Mesendoderm (in vitro differentiated cells): ENCODE data around the gene ADGRV1. TPM values are rescaled to one million over a fixed set of nuclear protein-coding genes. Genes with fewer than 3 reads are reported as not detected.

Experiments used
- DNase-seq: peaks from one replicate; pipeline ENCODE4 v3.0.0; 2013
- H2AK5ac ChIP-seq: 2 replicates; pipeline ENCODE4 v1.6.1; 2013; ENCODE audit warnings: low read length, inconsistent platforms
- H2BK120ac ChIP-seq: 2 replicates; pipeline ENCODE4 v1.6.1; 2013; ENCODE audit warnings: low read depth, mild to moderate bottlenecking, low read length, moderate library complexity, mixed read lengths
- H2BK15ac ChIP-seq: replicated peaks from 2 replicates; pipeline ENCODE4 v1.6.1; 2013; ENCODE audit warnings: low read depth, mild to moderate bottlenecking, moderate library complexity
- H2BK5ac ChIP-seq: 2 replicates; pipeline ENCODE4 v1.6.1; 2013; ENCODE audit warnings: low read length, inconsistent platforms
- H3K18ac ChIP-seq: 2 replicates; pipeline ENCODE4 v1.6.1; 2013; ENCODE audit warnings: mild to moderate bottlenecking, low read length, mixed read lengths
- H3K23ac ChIP-seq: one replicate; pipeline ENCODE4 v1.6.1; 2013; ENCODE audit warnings: low read length
- H3K27ac ChIP-seq: 2 replicates; pipeline ENCODE4 v1.5.1; 2013; ENCODE audit warnings: low read depth, mild to moderate bottlenecking, inconsistent platforms, low read length, moderate library complexity
- H3K27me3 ChIP-seq: 2 replicates; pipeline ENCODE4 v1.6.1; 2013; ENCODE audit warnings: low read length, control low read depth, mild to moderate bottlenecking, inconsistent platforms; ENCODE audit not compliant: insufficient read depth, poor library complexity
- H3K36me3 ChIP-seq: 2 replicates; pipeline ENCODE4 v1.6.1; 2013; ENCODE audit warnings: low read length, inconsistent platforms; ENCODE audit not compliant: control insufficient read depth, insufficient read depth
- H3K4ac ChIP-seq: one replicate; pipeline ENCODE4 v1.6.1; 2013; ENCODE audit warnings: low read depth, mild to moderate bottlenecking, low read length, moderate library complexity
- H3K4me1 ChIP-seq: 2 replicates; pipeline ENCODE4 v1.6.1; 2013; ENCODE audit warnings: low read depth, low read length, inconsistent platforms; ENCODE audit not compliant: control insufficient read depth
- H3K4me2 ChIP-seq: 2 replicates; pipeline ENCODE4 v1.6.1; 2013; ENCODE audit warnings: low read length
- H3K4me3 ChIP-seq: 2 replicates; pipeline ENCODE4 v1.5.1; 2013; ENCODE audit warnings: mild to moderate bottlenecking, low read length
- H3K56ac ChIP-seq: one replicate; pipeline ENCODE4 v1.6.1; 2013; ENCODE audit warnings: low read length
- H3K79me1 ChIP-seq: 2 replicates; pipeline ENCODE4 v1.6.1; 2013; ENCODE audit warnings: low read length, inconsistent platforms
- H3K79me2 ChIP-seq: 2 replicates; pipeline ENCODE4 v1.6.1; 2013; ENCODE audit warnings: mild to moderate bottlenecking, low read length; ENCODE audit not compliant: control insufficient read depth, insufficient read depth
- H3K9ac ChIP-seq: 2 replicates; pipeline ENCODE4 v1.6.1; 2013; ENCODE audit warnings: low read length, inconsistent platforms
- H4K5ac ChIP-seq: one replicate; pipeline ENCODE4 v1.6.1; 2013; ENCODE audit warnings: low read length
- H4K8ac ChIP-seq: one replicate; pipeline ENCODE4 v1.6.1; 2013; ENCODE audit warnings: low read depth, mild to moderate bottlenecking, control low read depth, low read length, moderate library complexity
- WGBS: extraction: QIAGEN DNeasy Blood & Tissue Kit; methylation state at CpG from one replicate; pipeline ENCODE4 v1.1.7; 2013; ENCODE audit warnings: low lambda C conversion rate, missing lambda C conversion rate; ENCODE audit not compliant: insufficient coverage; ENCODE audit errors: extremely low coverage; 5-methylcytosine and 5-hydroxymethylcytosine counted together
- polyA plus RNA-seq, 2 experiments: library from polyadenylated mRNA; stranded (reverse); fragments of 200-250 nt; gene quantifications; one replicate each; pipeline ENCODE4 v1.2.3, GENCODE V29; 2013

Gene ADGRV1, protein sequence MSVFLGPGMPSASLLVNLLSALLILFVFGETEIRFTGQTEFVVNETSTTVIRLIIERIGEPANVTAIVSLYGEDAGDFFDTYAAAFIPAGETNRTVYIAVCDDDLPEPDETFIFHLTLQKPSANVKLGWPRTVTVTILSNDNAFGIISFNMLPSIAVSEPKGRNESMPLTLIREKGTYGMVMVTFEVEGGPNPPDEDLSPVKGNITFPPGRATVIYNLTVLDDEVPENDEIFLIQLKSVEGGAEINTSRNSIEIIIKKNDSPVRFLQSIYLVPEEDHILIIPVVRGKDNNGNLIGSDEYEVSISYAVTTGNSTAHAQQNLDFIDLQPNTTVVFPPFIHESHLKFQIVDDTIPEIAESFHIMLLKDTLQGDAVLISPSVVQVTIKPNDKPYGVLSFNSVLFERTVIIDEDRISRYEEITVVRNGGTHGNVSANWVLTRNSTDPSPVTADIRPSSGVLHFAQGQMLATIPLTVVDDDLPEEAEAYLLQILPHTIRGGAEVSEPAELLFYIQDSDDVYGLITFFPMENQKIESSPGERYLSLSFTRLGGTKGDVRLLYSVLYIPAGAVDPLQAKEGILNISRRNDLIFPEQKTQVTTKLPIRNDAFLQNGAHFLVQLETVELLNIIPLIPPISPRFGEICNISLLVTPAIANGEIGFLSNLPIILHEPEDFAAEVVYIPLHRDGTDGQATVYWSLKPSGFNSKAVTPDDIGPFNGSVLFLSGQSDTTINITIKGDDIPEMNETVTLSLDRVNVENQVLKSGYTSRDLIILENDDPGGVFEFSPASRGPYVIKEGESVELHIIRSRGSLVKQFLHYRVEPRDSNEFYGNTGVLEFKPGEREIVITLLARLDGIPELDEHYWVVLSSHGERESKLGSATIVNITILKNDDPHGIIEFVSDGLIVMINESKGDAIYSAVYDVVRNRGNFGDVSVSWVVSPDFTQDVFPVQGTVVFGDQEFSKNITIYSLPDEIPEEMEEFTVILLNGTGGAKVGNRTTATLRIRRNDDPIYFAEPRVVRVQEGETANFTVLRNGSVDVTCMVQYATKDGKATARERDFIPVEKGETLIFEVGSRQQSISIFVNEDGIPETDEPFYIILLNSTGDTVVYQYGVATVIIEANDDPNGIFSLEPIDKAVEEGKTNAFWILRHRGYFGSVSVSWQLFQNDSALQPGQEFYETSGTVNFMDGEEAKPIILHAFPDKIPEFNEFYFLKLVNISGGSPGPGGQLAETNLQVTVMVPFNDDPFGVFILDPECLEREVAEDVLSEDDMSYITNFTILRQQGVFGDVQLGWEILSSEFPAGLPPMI (N-terminal part only)
- 10.4 TPM for polyA plus RNA-seq (2013, experiment 1 of 2)
- polyA plus RNA-seq (2013, experiment 2 of 2): 9.9 TPM

DNA sequence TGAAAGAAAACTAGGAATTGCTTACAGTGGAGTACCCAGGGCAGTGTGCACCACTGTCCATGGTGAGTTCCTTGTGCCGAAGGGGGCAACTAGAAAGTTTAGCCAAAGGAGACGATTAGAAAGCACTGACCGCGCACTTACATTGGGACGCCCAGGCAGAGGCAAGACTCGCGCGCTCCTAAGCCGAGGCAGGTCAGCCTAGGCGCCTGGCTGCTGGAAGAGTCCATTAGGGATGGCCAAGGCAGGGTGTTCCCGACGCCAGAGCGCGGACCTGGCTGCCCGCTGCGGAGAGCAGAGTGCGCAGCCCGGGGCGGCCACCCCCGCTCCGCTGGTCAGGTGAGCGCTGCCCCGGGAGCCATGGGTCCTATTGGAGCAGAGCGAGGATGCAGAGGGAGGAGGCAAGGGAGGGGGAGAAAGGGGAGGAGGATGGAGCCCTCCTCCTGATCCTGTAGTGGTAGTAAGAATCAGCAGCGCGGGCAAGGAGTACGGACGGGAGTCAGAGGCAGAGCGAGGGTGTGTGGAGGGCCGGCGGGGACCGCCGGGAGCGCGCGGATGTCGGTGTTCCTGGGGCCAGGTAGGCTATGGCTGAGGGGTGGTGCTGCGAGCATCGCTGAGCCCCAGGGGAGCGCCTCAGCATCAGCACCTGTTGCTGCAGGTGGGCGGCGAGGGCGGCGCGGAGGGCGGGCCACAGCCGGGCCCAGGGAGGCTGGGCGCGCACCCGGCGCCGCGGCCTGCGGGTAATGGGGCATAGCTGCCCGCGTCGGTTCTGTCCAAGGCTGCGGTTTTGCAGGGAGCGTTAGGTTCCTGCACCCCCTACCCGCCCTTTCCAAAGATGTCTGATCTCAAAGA lies at the start of gene ADGRV1:
ADGRV1 (plus strand) TSS at position 454 of the 849 bp plus-strand sequence; CDS start at position 553, 99 bp downstream.
- peak within 1 kb of the TSS; percentile 89 for H3K56ac ChIP-seq
- H4K8ac ChIP-seq: no peak within 1 kb of the TSS
- H2BK5ac ChIP-seq: no peak within 1 kb of the TSS
- H3K18ac ChIP-seq: no peak within 1 kb of the TSS
- peak within 1 kb of the TSS; percentile 27 for H2BK15ac ChIP-seq
- no CpG with 5 or more reads among the region's 60 CpGs for WGBS
- DNase-seq: peak; percentile 100
- peak within 1 kb of the TSS; percentile 78 for H3K9ac ChIP-seq
- no peaks in the 10 kb centered on the region for H3K27me3 ChIP-seq
- peak within 1 kb of the TSS; percentile 13 for H3K27ac ChIP-seq
- H4K5ac ChIP-seq: no peak within 1 kb of the TSS
- H3K4me2 ChIP-seq: peak within 1 kb of the TSS; percentile 65
- H3K79me1 ChIP-seq: no peaks in the 10 kb centered on the region
- no peak within 1 kb of the TSS for H3K23ac ChIP-seq
- no peaks in the 10 kb centered on the region for H3K4me1 ChIP-seq
- H3K79me2 ChIP-seq: no peaks in the 10 kb centered on the region
- H3K36me3 ChIP-seq: no peaks in the 10 kb centered on the region
- peak within 1 kb of the TSS; percentile 10 for H2BK120ac ChIP-seq
- no peak within 1 kb of the TSS for H3K4ac ChIP-seq
- H2AK5ac ChIP-seq: no peak within 1 kb of the TSS
- H3K4me3 ChIP-seq: peak within 1 kb of the TSS; percentile 76

DNA sequence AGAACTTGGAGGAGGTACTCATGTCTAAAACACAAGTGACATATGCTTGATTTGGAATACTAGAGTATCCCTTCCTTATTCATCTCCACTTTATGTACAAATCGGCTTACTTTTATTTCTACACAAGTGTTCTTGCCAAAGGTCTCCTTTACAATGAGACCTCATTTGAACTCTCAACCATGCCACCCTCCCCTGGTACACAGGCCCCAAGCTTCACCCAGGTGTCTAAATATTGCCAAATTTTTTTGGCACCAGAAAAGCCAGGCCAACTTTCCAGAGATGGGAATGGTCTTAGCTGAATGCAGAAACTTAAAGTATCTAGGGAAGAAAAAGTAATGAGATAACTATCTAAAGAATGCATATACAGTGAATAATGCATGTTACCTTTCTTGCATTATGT lies 48.2 kb upstream of the ADGRV1 start:
- no peak for DNase-seq
- Histone ChIP-seq H2AK5ac (no peak overlapping the region), H3K79me2 (no peaks in the 10 kb centered on the region), H3K4me1 (no peaks in the 10 kb centered on the region), H3K4ac (no peak overlapping the region), H4K5ac (no peak overlapping the region), H2BK5ac (no peak overlapping the region), H3K4me3 (no peak overlapping the region), H3K9ac (no peak overlapping the region), H2BK120ac (no peak overlapping the region), H4K8ac (no peak overlapping the region), H3K27me3 (no peaks in the 10 kb centered on the region), H3K23ac (no peak overlapping the region), H2BK15ac (no peak overlapping the region), H3K36me3 (no peaks in the 10 kb centered on the region), H3K4me2 (no peak overlapping the region), H3K27ac (no peak overlapping the region), H3K18ac (no peak overlapping the region), H3K56ac (no peak overlapping the region), H3K79me1 (no peaks in the 10 kb centered on the region)
- no CpG with 5 or more reads among the region's 1 CpG for WGBS

- H3K79me2 ChIP-seq: no peaks in the 10 kb centered on the region
- H3K23ac ChIP-seq: no peak overlapping the region
- H4K5ac ChIP-seq: no peak overlapping the region
- H3K4me2 ChIP-seq: no peak overlapping the region
- H3K79me1 ChIP-seq: no peaks in the 10 kb centered on the region
- DNase-seq: no peak
- H3K36me3 ChIP-seq: no peaks in the 10 kb centered on the region
- H2BK5ac ChIP-seq: no peak overlapping the region
- no peak overlapping the region for H2BK15ac ChIP-seq
- H3K4me3 ChIP-seq: no peak overlapping the region
- no peaks in the 10 kb centered on the region for H3K4me1 ChIP-seq
- H3K9ac ChIP-seq: no peak overlapping the region
- H3K18ac ChIP-seq: no peak overlapping the region
- no peak overlapping the region for H3K27ac ChIP-seq
- no peak overlapping the region for H2AK5ac ChIP-seq
- H3K56ac ChIP-seq: no peak overlapping the region
- no peak overlapping the region for H3K4ac ChIP-seq
- no peaks in the 10 kb centered on the region for H3K27me3 ChIP-seq
- no peak overlapping the region for H4K8ac ChIP-seq
- H2BK120ac ChIP-seq: no peak overlapping the region
- WGBS: no CpG with 5 or more reads among the region's 3 CpGs
Measured at GRCh38 chr5:90514520-90514919, 44.1 kb upstream of the ADGRV1 start.

DNA sequence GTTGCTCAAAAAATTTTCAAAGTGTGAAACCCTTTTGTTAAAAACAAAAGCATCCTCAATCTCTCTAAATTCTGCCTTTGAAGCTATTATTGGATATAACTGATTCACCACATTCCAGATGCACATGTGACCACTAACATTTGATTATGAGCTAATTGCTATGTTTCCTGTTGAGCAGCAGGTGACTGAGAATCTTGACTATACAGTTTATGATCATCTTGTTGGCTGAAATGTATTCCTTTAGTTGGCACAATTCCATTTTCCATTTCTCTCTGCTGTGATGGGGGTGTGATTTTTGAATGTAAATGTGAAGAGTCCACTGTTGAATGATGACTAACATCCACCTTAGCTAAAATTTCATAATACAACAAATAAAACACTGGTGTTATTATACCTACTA lies 39.9 kb upstream of the ADGRV1 start:
- Histone ChIP-seq H2BK5ac (no peak overlapping the region), H2BK120ac (no peak overlapping the region), H4K5ac (no peak overlapping the region), H3K9ac (no peak overlapping the region), H2BK15ac (no peak overlapping the region), H3K4me1 (no peaks in the 10 kb centered on the region), H3K4me2 (no peak overlapping the region), H3K36me3 (no peaks in the 10 kb centered on the region), H3K18ac (no peak overlapping the region), H3K27ac (no peak overlapping the region), H3K79me1 (no peaks in the 10 kb centered on the region), H4K8ac (no peak overlapping the region), H3K27me3 (no peaks in the 10 kb centered on the region), H3K23ac (no peak overlapping the region), H3K79me2 (no peaks in the 10 kb centered on the region), H3K4me3 (no peak overlapping the region), H2AK5ac (no peak overlapping the region), H3K4ac (no peak overlapping the region), H3K56ac (no peak overlapping the region)
- no peak for DNase-seq

- WGBS: no CpG with 5 or more reads among the region's 7 CpGs
- H3K4me2 ChIP-seq: no peak overlapping the region
Measured at GRCh38 chr5:90519081-90519480, 39.5 kb upstream of the ADGRV1 start.

More at GRCh38 chr5:90519081-90519480, 39.5 kb upstream of the ADGRV1 start:
- no peak overlapping the region for H3K4me3 ChIP-seq
- no peaks in the 10 kb centered on the region for H3K4me1 ChIP-seq
- H3K9ac ChIP-seq: no peak overlapping the region
- no peaks in the 10 kb centered on the region for H3K79me1 ChIP-seq
- H3K4ac ChIP-seq: no peak overlapping the region
- no peak overlapping the region for H2BK5ac ChIP-seq
- no peaks in the 10 kb centered on the region for H3K79me2 ChIP-seq
- no peak overlapping the region for H3K56ac ChIP-seq
- no peak overlapping the region for H4K5ac ChIP-seq
- H2AK5ac ChIP-seq: no peak overlapping the region
- no peak overlapping the region for H3K18ac ChIP-seq
- no peak overlapping the region for H2BK15ac ChIP-seq
- DNase-seq: no peak
- no peaks in the 10 kb centered on the region for H3K36me3 ChIP-seq
- H3K27me3 ChIP-seq: no peaks in the 10 kb centered on the region
- H3K27ac ChIP-seq: no peak overlapping the region
- no peak overlapping the region for H3K23ac ChIP-seq
- H4K8ac ChIP-seq: no peak overlapping the region
- no peak overlapping the region for H2BK120ac ChIP-seq
